ENCODE data around the gene ITGA2.
"Not testable (repeated sequence)": the region's sequence is repeated elsewhere in the genome, so short reads cannot be mapped to it uniquely, and the experiment has no call there.

DNA sequence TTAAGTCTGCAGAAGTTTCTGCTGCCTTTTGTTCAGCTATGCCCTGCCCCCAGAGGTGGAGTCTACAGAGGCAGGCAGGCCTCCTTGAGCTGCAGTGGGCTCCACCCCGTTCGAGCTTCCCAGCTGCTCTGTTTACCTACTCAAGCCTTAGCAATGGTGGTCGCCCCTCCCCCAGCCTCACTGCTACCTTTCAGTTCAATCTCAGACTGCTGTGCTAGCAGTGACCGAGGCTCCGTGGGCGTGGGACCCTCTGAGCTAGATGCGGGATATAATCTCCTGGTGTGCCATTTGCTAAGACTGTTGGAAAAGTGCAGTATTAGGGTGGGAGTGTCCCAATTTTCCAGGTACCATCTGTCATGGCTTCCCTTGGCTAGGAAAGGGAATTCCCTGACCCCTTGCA is 13.0 kb upstream of the ITGA2 start:
- TF ChIP-seq, protein P1, sequence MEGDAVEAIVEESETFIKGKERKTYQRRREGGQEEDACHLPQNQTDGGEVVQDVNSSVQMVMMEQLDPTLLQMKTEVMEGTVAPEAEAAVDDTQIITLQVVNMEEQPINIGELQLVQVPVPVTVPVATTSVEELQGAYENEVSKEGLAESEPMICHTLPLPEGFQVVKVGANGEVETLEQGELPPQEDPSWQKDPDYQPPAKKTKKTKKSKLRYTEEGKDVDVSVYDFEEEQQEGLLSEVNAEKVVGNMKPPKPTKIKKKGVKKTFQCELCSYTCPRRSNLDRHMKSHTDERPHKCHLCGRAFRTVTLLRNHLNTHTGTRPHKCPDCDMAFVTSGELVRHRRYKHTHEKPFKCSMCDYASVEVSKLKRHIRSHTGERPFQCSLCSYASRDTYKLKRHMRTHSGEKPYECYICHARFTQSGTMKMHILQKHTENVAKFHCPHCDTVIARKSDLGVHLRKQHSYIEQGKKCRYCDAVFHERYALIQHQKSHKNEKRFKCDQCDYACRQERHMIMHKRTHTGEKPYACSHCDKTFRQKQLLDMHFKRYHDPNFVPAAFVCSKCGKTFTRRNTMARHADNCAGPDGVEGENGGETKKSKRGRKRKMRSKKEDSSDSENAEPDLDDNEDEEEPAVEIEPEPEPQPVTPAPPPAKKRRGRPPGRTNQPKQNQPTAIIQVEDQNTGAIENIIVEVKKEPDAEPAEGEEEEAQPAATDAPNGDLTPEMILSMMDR (conservative IDR thresholded peaks at IDR 0.05), result not testable (repeated sequence)
- TF ChIP-seq ZFX (IDR thresholded peaks at IDR 0.05), result not testable (repeated sequence)

All from C4-2B (cell line).